ENCODE results near the gene MZF1.

The MZF1 gene

GRCh38 chr19:58516964-58517833 lies 55.9 kb downstream of the MZF1 start:
- ChIA-PET CTCF (interaction anchor here (1.0 to 8.8 kb wide), 6 partner anchors 8 to 144 kb away, joined by 3 to 139 read pairs (median 19); partner anchors contain the start of genes CHMP2A and UBE2M), POLR2A (no interaction called here)
- Histone ChIP-seq H3K9me3 (ENCODE audit: control extremely low read depth in 1 of 5, control insufficient read depth in 4 of 5, insufficient read depth in 2 of 5, low read depth in 1 of 5, low read length in 4 of 5) (no peaks in the 10 kb centered on the region), H3K27ac (ENCODE audit: insufficient read depth in 1 of 2, low read depth in 1 of 2, low read length in 2 of 2, poor library complexity in 1 of 2, severe bottlenecking in 2 of 2) (no peak overlapping the region), H3K4me1 (ENCODE audit: control extremely low read depth in 1 of 4, control insufficient read depth in 4 of 4, insufficient read depth in 4 of 4, low read length in 3 of 4) (peaks cover 0 to 48% (median 43%) of the 10 kb centered on the region in 4 experiments), H3K27me3 (replicated peaks in 2 of 5; ENCODE audit: control insufficient read depth in 4 of 5, insufficient read depth in 5 of 5, low read length in 4 of 5) (no peaks in the 10 kb centered on the region), H3K36me3 (ENCODE audit: control insufficient read depth in 4 of 4, insufficient read depth in 4 of 4, low read length in 3 of 4) (peaks cover 0 to 23% (median 18%) of the 10 kb centered on the region in 4 experiments), H3K4me3 (ENCODE audit: control insufficient read depth in 1 of 7, extremely low read depth in 1 of 7, insufficient read depth in 4 of 7, low read depth in 2 of 7, low read length in 6 of 7) (peak overlapping the region in 1 of 7 experiments; percentile 2)
- DNase-seq: no peak
- 97% methylated on average over 63 of the region's 65 CpGs for WGBS (ENCODE audit: insufficient coverage)

GRCh38 chr19:58516246-58516836 lies 56.8 kb downstream of the MZF1 start:
- ChIA-PET POLR2A (no interaction called here), CTCF (interaction anchor here (5.4 to 8.8 kb wide), 3 partner anchors 38 to 62 kb away, joined by 33 to 139 read pairs (median 59); partner anchors contain the start of genes CHMP2A and UBE2M)
- DNase-seq: no peak
- no peak overlapping the region for H3K27ac ChIP-seq (ENCODE audit: insufficient read depth in 1 of 2, low read depth in 1 of 2, low read length in 2 of 2, poor library complexity in 1 of 2, severe bottlenecking in 2 of 2)
- H3K4me1 ChIP-seq (ENCODE audit: control extremely low read depth in 1 of 4, control insufficient read depth in 4 of 4, insufficient read depth in 4 of 4, low read length in 3 of 4): peaks cover 0 to 48% (median 43%) of the 10 kb centered on the region in 4 experiments
- H3K36me3 ChIP-seq (ENCODE audit: control insufficient read depth in 4 of 4, insufficient read depth in 4 of 4, low read length in 3 of 4): peaks cover 0 to 23% (median 18%) of the 10 kb centered on the region in 4 experiments
- H3K27me3 ChIP-seq (replicated peaks in 2 of 5; ENCODE audit: control insufficient read depth in 4 of 5, insufficient read depth in 5 of 5, low read length in 4 of 5): no peaks in the 10 kb centered on the region
- WGBS (ENCODE audit: insufficient coverage): 97% methylated on average over 24 of the region's 25 CpGs
- H3K9me3 ChIP-seq (ENCODE audit: control extremely low read depth in 1 of 5, control insufficient read depth in 4 of 5, insufficient read depth in 2 of 5, low read depth in 1 of 5, low read length in 4 of 5): no peaks in the 10 kb centered on the region
- H3K4me3 ChIP-seq (ENCODE audit: control insufficient read depth in 1 of 7, extremely low read depth in 1 of 7, insufficient read depth in 4 of 7, low read depth in 2 of 7, low read length in 6 of 7): no peak overlapping the region

GRCh38 chr19:58515259-58515658 lies 57.9 kb downstream of the MZF1 start:
- no peak overlapping the region for H3K27ac ChIP-seq (ENCODE audit: insufficient read depth in 1 of 2, low read depth in 1 of 2, low read length in 2 of 2, poor library complexity in 1 of 2, severe bottlenecking in 2 of 2)
- POLR2A ChIA-PET: no interaction called here
- DNase-seq: no peak
- H3K4me1 ChIP-seq (ENCODE audit: control extremely low read depth in 1 of 4, control insufficient read depth in 4 of 4, insufficient read depth in 4 of 4, low read length in 3 of 4): peaks cover 0 to 43% (median 38%) of the 10 kb centered on the region in 4 experiments
- H3K36me3 ChIP-seq (ENCODE audit: control insufficient read depth in 4 of 4, insufficient read depth in 4 of 4, low read length in 3 of 4): peaks cover 0 to 26% (median 18%) of the 10 kb centered on the region in 4 experiments
- no peak overlapping the region for H3K4me3 ChIP-seq (ENCODE audit: control insufficient read depth in 1 of 7, extremely low read depth in 1 of 7, insufficient read depth in 4 of 7, low read depth in 2 of 7, low read length in 6 of 7)
- no peaks in the 10 kb centered on the region for H3K9me3 ChIP-seq (ENCODE audit: control extremely low read depth in 1 of 5, control insufficient read depth in 4 of 5, insufficient read depth in 2 of 5, low read depth in 1 of 5, low read length in 4 of 5)
- CTCF ChIA-PET: interaction anchor here (1.4 to 8.8 kb wide), 2 partner anchors 38 to 63 kb away, joined by 5 to 139 read pairs; no protein-coding TSS in a partner anchor
- no peaks in the 10 kb centered on the region for H3K27me3 ChIP-seq (replicated peaks in 2 of 5; ENCODE audit: control insufficient read depth in 4 of 5, insufficient read depth in 5 of 5, low read length in 4 of 5)
- 100% methylated on average over 1 of the region's 2 CpGs for WGBS (ENCODE audit: insufficient coverage)

GRCh38 chr19:58514564-58515022 lies 58.5 kb downstream of the MZF1 start:
- DNase-seq: no peak
- Histone ChIP-seq H3K27ac (ENCODE audit: insufficient read depth in 1 of 2, low read depth in 1 of 2, low read length in 2 of 2, poor library complexity in 1 of 2, severe bottlenecking in 2 of 2) (peak overlapping the region; percentile 25 to 69), H3K4me3 (ENCODE audit: control insufficient read depth in 1 of 7, extremely low read depth in 1 of 7, insufficient read depth in 4 of 7, low read depth in 2 of 7, low read length in 6 of 7) (peak overlapping the region in 6 of 7 experiments; percentile 26 to 69 (median 54)), H3K36me3 (ENCODE audit: control insufficient read depth in 4 of 4, insufficient read depth in 4 of 4, low read length in 3 of 4) (peaks cover 0 to 26% (median 18%) of the 10 kb centered on the region in 4 experiments), H3K27me3 (replicated peaks in 2 of 5; ENCODE audit: control insufficient read depth in 4 of 5, insufficient read depth in 5 of 5, low read length in 4 of 5) (no peaks in the 10 kb centered on the region), H3K9me3 (ENCODE audit: control extremely low read depth in 1 of 5, control insufficient read depth in 4 of 5, insufficient read depth in 2 of 5, low read depth in 1 of 5, low read length in 4 of 5) (no peaks in the 10 kb centered on the region), H3K4me1 (ENCODE audit: control extremely low read depth in 1 of 4, control insufficient read depth in 4 of 4, insufficient read depth in 4 of 4, low read length in 3 of 4) (peaks cover 0 to 38% (median 34%) of the 10 kb centered on the region in 4 experiments)
- 69% methylated on average over 2 of the region's 3 CpGs for WGBS (ENCODE audit: insufficient coverage)
- CTCF ChIA-PET: interaction anchor here (0.7 to 8.8 kb wide), 7 partner anchors 13 to 66 kb away, joined by 4 to 139 read pairs (median 5); no protein-coding TSS in a partner anchor
- POLR2A ChIA-PET: no interaction called here

- peaks cover 0 to 34% (median 32%) of the 10 kb centered on the region in 4 experiments for H3K4me1 ChIP-seq (ENCODE audit: control extremely low read depth in 1 of 4, control insufficient read depth in 4 of 4, insufficient read depth in 4 of 4, low read length in 3 of 4)
- H3K36me3 ChIP-seq (ENCODE audit: control insufficient read depth in 4 of 4, insufficient read depth in 4 of 4, low read length in 3 of 4): peaks cover 0 to 26% (median 18%) of the 10 kb centered on the region in 4 experiments
- ChIA-PET CTCF (interaction anchor here (0.5 to 2.1 kb wide), 8 partner anchors 9 to 67 kb away, joined by 3 to 7 read pairs (median 5); no protein-coding TSS in a partner anchor), POLR2A (no interaction called here)
- no peaks in the 10 kb centered on the region for H3K9me3 ChIP-seq (ENCODE audit: control extremely low read depth in 1 of 5, control insufficient read depth in 4 of 5, insufficient read depth in 2 of 5, low read depth in 1 of 5, low read length in 4 of 5)
- DNase-seq: peak; percentile 93 to 96 (median 94)
- peak overlapping the region in 6 of 7 experiments; percentile 29 to 69 (median 54) for H3K4me3 ChIP-seq (ENCODE audit: control insufficient read depth in 1 of 7, extremely low read depth in 1 of 7, insufficient read depth in 4 of 7, low read depth in 2 of 7, low read length in 6 of 7)
- peak overlapping the region; percentile 25 to 69 for H3K27ac ChIP-seq (ENCODE audit: insufficient read depth in 1 of 2, low read depth in 1 of 2, low read length in 2 of 2, poor library complexity in 1 of 2, severe bottlenecking in 2 of 2)
- WGBS (ENCODE audit: insufficient coverage): 4% methylated on average over 51 of the region's 66 CpGs
- H3K27me3 ChIP-seq (replicated peaks in 2 of 5; ENCODE audit: control insufficient read depth in 4 of 5, insufficient read depth in 5 of 5, low read length in 4 of 5): no peaks in the 10 kb centered on the region
Measured at GRCh38 chr19:58513694-58514563, 59.2 kb downstream of the MZF1 start.

GRCh38 chr19:58513213-58513693 lies 59.9 kb downstream of the MZF1 start:
- DNase-seq: no peak
- Histone ChIP-seq H3K36me3 (ENCODE audit: control insufficient read depth in 4 of 4, insufficient read depth in 4 of 4, low read length in 3 of 4) (peaks cover 0 to 26% (median 18%) of the 10 kb centered on the region in 4 experiments), H3K4me1 (ENCODE audit: control extremely low read depth in 1 of 4, control insufficient read depth in 4 of 4, insufficient read depth in 4 of 4, low read length in 3 of 4) (peaks cover 0 to 28% (median 26%) of the 10 kb centered on the region in 4 experiments), H3K27me3 (replicated peaks in 2 of 5; ENCODE audit: control insufficient read depth in 4 of 5, insufficient read depth in 5 of 5, low read length in 4 of 5) (no peaks in the 10 kb centered on the region), H3K27ac (ENCODE audit: insufficient read depth in 1 of 2, low read depth in 1 of 2, low read length in 2 of 2, poor library complexity in 1 of 2, severe bottlenecking in 2 of 2) (peak overlapping the region in 1 of 2 experiments; percentile 58), H3K9me3 (ENCODE audit: control extremely low read depth in 1 of 5, control insufficient read depth in 4 of 5, insufficient read depth in 2 of 5, low read depth in 1 of 5, low read length in 4 of 5) (no peaks in the 10 kb centered on the region), H3K4me3 (ENCODE audit: control insufficient read depth in 1 of 7, extremely low read depth in 1 of 7, insufficient read depth in 4 of 7, low read depth in 2 of 7, low read length in 6 of 7) (no peak overlapping the region)
- 95% methylated on average over 7 of the region's 10 CpGs for WGBS (ENCODE audit: insufficient coverage)
- ChIA-PET CTCF (interaction anchor here (0.5 to 2.1 kb wide), 4 partner anchors 8 to 68 kb away, joined by 3 to 7 read pairs (median 3); no protein-coding TSS in a partner anchor), POLR2A (no interaction called here)

All from common myeloid progenitor, CD34-positive (primary cell).